Measurements from ENCODE around the gene TXNDC12. TPM values are rescaled to one million over a fixed set of nuclear protein-coding genes. Genes with fewer than 3 reads are reported as not detected.

TXNDC12 gene
- total and polyA plus RNA-seq, 9 of the 15 experiments (the other 6 are each of a cell fraction or from before 2014, with no cell fraction given), result 17.0 to 60.8 (median 37.8) TPM

DNA sequence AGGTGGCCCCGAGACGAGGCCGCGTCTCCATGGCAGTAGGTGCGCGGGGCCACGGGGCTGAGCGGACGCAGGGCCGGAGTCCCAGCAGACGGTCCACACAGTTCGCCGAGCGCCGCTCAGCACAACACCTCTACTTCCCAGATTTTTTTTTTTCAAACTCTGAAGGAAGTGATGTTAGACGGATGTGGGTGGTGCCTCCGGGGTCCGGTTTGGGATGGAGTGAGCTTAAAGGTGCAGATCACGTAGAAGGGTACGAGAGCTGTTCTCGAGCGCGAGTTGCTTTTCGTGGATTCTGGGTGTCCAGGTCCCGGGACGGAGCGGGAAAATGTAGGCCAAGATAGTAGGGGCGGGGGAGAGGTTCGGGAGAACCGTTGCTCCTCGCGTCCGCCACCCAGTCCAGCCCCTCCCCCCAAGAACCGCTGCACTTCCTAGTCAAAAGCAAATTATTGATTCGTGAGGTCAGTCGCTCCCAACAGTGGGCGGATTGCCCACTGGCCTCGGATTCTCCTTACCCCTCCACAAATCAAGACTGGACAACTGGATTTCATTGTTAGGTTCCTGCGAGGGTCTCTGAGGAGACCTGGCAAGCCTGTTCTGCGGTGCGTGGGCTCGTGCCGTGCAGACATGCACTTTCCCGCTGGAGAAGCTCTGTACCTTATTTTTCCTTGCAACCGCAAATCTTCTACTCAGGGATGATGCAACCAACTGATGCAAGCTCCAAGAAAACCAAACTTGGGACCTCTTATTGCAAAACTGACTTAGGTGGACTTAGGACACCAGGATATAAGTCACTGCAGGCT, at the start of gene TXNDC12 (continued):
- TF ChIP-seq, protein P1, sequence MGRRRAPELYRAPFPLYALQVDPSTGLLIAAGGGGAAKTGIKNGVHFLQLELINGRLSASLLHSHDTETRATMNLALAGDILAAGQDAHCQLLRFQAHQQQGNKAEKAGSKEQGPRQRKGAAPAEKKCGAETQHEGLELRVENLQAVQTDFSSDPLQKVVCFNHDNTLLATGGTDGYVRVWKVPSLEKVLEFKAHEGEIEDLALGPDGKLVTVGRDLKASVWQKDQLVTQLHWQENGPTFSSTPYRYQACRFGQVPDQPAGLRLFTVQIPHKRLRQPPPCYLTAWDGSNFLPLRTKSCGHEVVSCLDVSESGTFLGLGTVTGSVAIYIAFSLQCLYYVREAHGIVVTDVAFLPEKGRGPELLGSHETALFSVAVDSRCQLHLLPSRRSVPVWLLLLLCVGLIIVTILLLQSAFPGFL (CRISPR knock-in tag; IDR thresholded peaks at IDR 0.05), result no peak
- 0 out of 2 replicates have a peak, but pooled peaks have one; percentile 15 for TF ChIP-seq FOXJ2 (tag; IDR thresholded peaks at IDR 0.05)
- peak; percentile 7; the same call in 1 of the 2 replicates for TF ChIP-seq RB1 (IDR thresholded peaks at IDR 0.05; ENCODE audit: low read depth)
- TF ChIP-seq, protein P2, sequence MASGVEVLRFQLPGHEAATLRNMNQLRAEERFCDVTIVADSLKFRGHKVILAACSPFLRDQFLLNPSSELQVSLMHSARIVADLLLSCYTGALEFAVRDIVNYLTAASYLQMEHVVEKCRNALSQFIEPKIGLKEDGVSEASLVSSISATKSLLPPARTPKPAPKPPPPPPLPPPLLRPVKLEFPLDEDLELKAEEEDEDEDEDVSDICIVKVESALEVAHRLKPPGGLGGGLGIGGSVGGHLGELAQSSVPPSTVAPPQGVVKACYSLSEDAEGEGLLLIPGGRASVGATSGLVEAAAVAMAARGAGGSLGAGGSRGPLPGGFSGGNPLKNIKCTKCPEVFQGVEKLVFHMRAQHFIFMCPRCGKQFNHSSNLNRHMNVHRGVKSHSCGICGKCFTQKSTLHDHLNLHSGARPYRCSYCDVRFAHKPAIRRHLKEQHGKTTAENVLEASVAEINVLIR (CRISPR knock-in tag; IDR thresholded peaks at IDR 0.05), result peak; percentile 63
- peak; percentile 54 for TF ChIP-seq SAP30 (IDR thresholded peaks at IDR 0.05; ENCODE audit: borderline replicate concordance, insufficient read depth, low read depth, low read length, poor library complexity, severe bottlenecking)
- TF ChIP-seq MAZ (CRISPR knock-in tag; conservative IDR thresholded peaks at IDR 0.05 in 1 of 2, IDR thresholded peaks at IDR 0.05 in 1 of 2), result peak in 1 of 2 experiments; percentile 50; a peak in 2 of 4 replicates
- TF ChIP-seq RNF2 (IDR thresholded peaks at IDR 0.05), result peak; percentile 47
- no peak for TF ChIP-seq THRAP3 (IDR thresholded peaks at IDR 0.05; ENCODE audit: borderline replicate concordance)
- no peak for TF ChIP-seq E2F3 (CRISPR knock-in tag; IDR thresholded peaks at IDR 0.05)
- TF ChIP-seq YY1 (IDR thresholded peaks at IDR 0.05; ENCODE audit: borderline replicate concordance in 1 of 3, control insufficient read depth in 1 of 3, extremely low read depth in 1 of 3, insufficient read depth in 3 of 3, insufficient read length in 1 of 3, insufficient replicate concordance in 2 of 3, low read depth in 1 of 3, low read length in 2 of 3), result peak in 2 of 3 experiments; percentile 21 to 38
- peak; percentile 67; the same call in 1 of the 2 replicates for TF ChIP-seq L3MBTL2 (IDR thresholded peaks at IDR 0.05)
- 0 out of 2 replicates have a peak, but pooled peaks have one; percentile 18 for TF ChIP-seq ZNF830 (CRISPR knock-in tag; IDR thresholded peaks at IDR 0.05)
- TF ChIP-seq, protein P3, sequence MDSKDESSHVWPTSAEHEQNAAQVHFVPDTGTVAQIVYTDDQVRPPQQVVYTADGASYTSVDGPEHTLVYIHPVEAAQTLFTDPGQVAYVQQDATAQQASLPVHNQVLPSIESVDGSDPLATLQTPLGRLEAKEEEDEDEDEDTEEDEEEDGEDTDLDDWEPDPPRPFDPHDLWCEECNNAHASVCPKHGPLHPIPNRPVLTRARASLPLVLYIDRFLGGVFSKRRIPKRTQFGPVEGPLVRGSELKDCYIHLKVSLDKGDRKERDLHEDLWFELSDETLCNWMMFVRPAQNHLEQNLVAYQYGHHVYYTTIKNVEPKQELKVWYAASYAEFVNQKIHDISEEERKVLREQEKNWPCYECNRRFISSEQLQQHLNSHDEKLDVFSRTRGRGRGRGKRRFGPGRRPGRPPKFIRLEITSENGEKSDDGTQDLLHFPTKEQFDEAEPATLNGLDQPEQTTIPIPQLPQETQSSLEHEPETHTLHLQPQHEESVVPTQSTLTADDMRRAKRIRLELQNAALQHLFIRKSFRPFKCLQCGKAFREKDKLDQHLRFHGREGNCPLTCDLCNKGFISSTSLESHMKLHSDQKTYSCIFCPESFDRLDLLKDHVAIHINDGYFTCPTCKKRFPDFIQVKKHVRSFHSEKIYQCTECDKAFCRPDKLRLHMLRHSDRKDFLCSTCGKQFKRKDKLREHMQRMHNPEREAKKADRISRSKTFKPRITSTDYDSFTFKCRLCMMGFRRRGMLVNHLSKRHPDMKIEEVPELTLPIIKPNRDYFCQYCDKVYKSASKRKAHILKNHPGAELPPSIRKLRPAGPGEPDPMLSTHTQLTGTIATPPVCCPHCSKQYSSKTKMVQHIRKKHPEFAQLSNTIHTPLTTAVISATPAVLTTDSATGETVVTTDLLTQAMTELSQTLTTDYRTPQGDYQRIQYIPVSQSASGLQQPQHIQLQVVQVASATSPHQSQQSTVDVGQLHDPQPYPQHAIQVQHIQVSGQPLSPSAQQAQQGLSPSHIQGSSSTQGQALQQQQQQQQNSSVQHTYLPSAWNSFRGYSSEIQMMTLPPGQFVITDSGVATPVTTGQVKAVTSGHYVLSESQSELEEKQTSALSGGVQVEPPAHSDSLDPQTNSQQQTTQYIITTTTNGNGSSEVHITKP (IDR thresholded peaks at IDR 0.05; ENCODE audit: partially characterized antibody), result peak; percentile 27
- TF ChIP-seq, protein P4, sequence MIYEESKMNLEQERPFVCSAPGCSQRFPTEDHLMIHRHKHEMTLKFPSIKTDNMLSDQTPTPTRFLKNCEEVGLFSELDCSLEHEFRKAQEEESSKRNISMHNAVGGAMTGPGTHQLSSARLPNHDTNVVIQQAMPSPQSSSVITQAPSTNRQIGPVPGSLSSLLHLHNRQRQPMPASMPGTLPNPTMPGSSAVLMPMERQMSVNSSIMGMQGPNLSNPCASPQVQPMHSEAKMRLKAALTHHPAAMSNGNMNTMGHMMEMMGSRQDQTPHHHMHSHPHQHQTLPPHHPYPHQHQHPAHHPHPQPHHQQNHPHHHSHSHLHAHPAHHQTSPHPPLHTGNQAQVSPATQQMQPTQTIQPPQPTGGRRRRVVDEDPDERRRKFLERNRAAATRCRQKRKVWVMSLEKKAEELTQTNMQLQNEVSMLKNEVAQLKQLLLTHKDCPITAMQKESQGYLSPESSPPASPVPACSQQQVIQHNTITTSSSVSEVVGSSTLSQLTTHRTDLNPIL (CRISPR knock-in tag; IDR thresholded peaks at IDR 0.05), result no peak
- peak; percentile 48; the same call in 1 of the 2 replicates for TF ChIP-seq HMG20B (CRISPR knock-in tag; IDR thresholded peaks at IDR 0.05)
